HG03103 (cell line): Measurements from ENCODE around the gene ERVH48-1.
"Not testable (repeated sequence)": the region's sequence is repeated elsewhere in the genome, so short reads cannot be mapped to it uniquely, and the experiment has no call there.

Source experiments
- ATAC-seq: cut with Tn5 transposase; IDR thresholded peaks from one replicate; pipeline ENCODE4 v1.9.1; 2021; ENCODE audit warnings: low read depth; ENCODE audit not compliant: unreplicated experiment

Gene ERVH48-1

GRCh38 chr21:42925114-42925926 is at the start of gene ERVH48-1:
Gene ERVH48-1 (minus strand): TSS chr21:42925630. CDS start chr21:42919006, 6,624 bp downstream.
- no peak for ATAC-seq

GRCh38 chr21:42973991-42974831 is 48.8 kb upstream of the ERVH48-1 start, which contains the start of gene PKNOX1:
Gene PKNOX1 (plus strand): TSS chr21:42974562. CDS start chr21:43004382, 29,820 bp downstream.
- peak; percentile 81 for ATAC-seq

- no peak for ATAC-seq
These were observed 48.0 kb upstream of the ERVH48-1 start for GRCh38 chr21:42973309-42973990.

- ATAC-seq, result no peak
These were observed 46.5 kb upstream of the ERVH48-1 start for GRCh38 chr21:42971897-42972275.

- ATAC-seq, result no peak
These were observed 45.7 kb upstream of the ERVH48-1 start for GRCh38 chr21:42970946-42971653.

GRCh38 chr21:42969193-42969600 is 43.8 kb upstream of the ERVH48-1 start:
- no peak for ATAC-seq

GRCh38 chr21:42967616-42968015 is 42.2 kb upstream of the ERVH48-1 start:
- ATAC-seq, result not testable (repeated sequence)

- ATAC-seq, result no peak
These were observed 39.8 kb upstream of the ERVH48-1 start for GRCh38 chr21:42965211-42965560.

GRCh38 chr21:42964546-42965210 is 39.2 kb upstream of the ERVH48-1 start:
- ATAC-seq, result no peak

- no peak for ATAC-seq
These were observed 38.7 kb upstream of the ERVH48-1 start for GRCh38 chr21:42964086-42964485.

- no peak for ATAC-seq
These were observed 37.1 kb upstream of the ERVH48-1 start for GRCh38 chr21:42962380-42963007.

- no peak for ATAC-seq
These were observed 34.3 kb upstream of the ERVH48-1 start for GRCh38 chr21:42959728-42960127.

GRCh38 chr21:42958122-42958521 is 32.7 kb upstream of the ERVH48-1 start:
- not testable (repeated sequence) for ATAC-seq

- no peak for ATAC-seq
These were observed 31.6 kb upstream of the ERVH48-1 start for GRCh38 chr21:42956824-42957630.

- not testable (repeated sequence) for ATAC-seq
These were observed 25.8 kb upstream of the ERVH48-1 start for GRCh38 chr21:42951193-42951592.

- not testable (repeated sequence) for ATAC-seq
These were observed 23.8 kb upstream of the ERVH48-1 start for GRCh38 chr21:42949094-42949755.

GRCh38 chr21:42942244-42942643 is 16.8 kb upstream of the ERVH48-1 start:
- ATAC-seq, result no peak

GRCh38 chr21:42941696-42942085 is 16.3 kb upstream of the ERVH48-1 start:
- ATAC-seq, result no peak
